SK-N-SH treated with all-trans-retinoic acid at 6 μM for 48 hours (cell line): Measurements from ENCODE around the gene ARHGAP29.
A peak's percentile ranks its signal among the peaks of the same experiment; 100 is the strongest.

Experiments
- ATAC-seq: fragments of 200-7000 bp; cut with Tn5 transposase; 3 replicates; pipeline ENCODE4 v1.9.1; 2020; ENCODE audit warnings: mild to moderate bottlenecking, moderate library complexity
- ARNTL ChIP-seq: fragments of 450-650 bp; formaldehyde crosslinking; IDR thresholded peaks from 2 replicates; pipeline ENCODE4 v1.5.0; 2020; ENCODE audit warnings: low read depth, mild to moderate bottlenecking, moderate library complexity, borderline replicate concordance
- BACH2 ChIP-seq: fragments of 250-450 bp; sonication (Bioruptor Pico); IDR thresholded peaks from 2 replicates; pipeline ENCODE4 v1.9.0; 2021; ENCODE audit warnings: mild to moderate bottlenecking, borderline replicate concordance
- CSDC2 ChIP-seq: fragments of 250-450 bp; sonication (Bioruptor Pico); IDR thresholded peaks from 2 replicates; pipeline ENCODE4 v1.5.0; 2020; ENCODE audit warnings: mild to moderate bottlenecking, moderate library complexity
- CSRNP3 ChIP-seq: fragments of 250-450 bp; sonication (Bioruptor Pico); IDR thresholded peaks from 2 replicates; pipeline ENCODE4 v1.5.1; 2021; ENCODE audit warnings: mild to moderate bottlenecking, moderate library complexity
- ESRRG ChIP-seq: fragments of 250-450 bp; sonication (Bioruptor Pico); IDR thresholded peaks from 2 replicates; pipeline ENCODE4 v1.6.1; 2021; ENCODE audit warnings: mild to moderate bottlenecking
- GLIS3 ChIP-seq: fragments of 250-450 bp; sonication (Bioruptor Pico); IDR thresholded peaks from 2 replicates; pipeline ENCODE4 v1.5.0; 2020; ENCODE audit warnings: mild to moderate bottlenecking, moderate library complexity
- ISL1 ChIP-seq: fragments of 250-450 bp; sonication (Bioruptor Pico); IDR thresholded peaks from 2 replicates; pipeline ENCODE4 v2.1.2; 2022; ENCODE audit warnings: mild to moderate bottlenecking, moderate library complexity
- PPARA ChIP-seq: fragments of 250-450 bp; sonication (Bioruptor Pico); IDR thresholded peaks from 2 replicates; pipeline ENCODE4 v1.5.0; 2020; ENCODE audit warnings: mild to moderate bottlenecking, borderline replicate concordance
- RARB ChIP-seq: fragments of 250-450 bp; sonication (Bioruptor Pico); IDR thresholded peaks from 2 replicates; pipeline ENCODE4 v1.8.0; 2021; ENCODE audit warnings: mild to moderate bottlenecking, moderate library complexity
- SNAI2 ChIP-seq: fragments of 250-450 bp; sonication (Bioruptor Pico); IDR thresholded peaks from 2 replicates; pipeline ENCODE4 v1.5.0; 2020; ENCODE audit warnings: mild to moderate bottlenecking, moderate library complexity
- TCF4 ChIP-seq: fragments of 250-450 bp; sonication (Bioruptor Pico); IDR thresholded peaks from 2 replicates; pipeline ENCODE4 v1.8.0; 2021; ENCODE audit warnings: mild to moderate bottlenecking, moderate library complexity, borderline replicate concordance
- TOX ChIP-seq: fragments of 250-450 bp; sonication (Bioruptor Pico); IDR thresholded peaks from 2 replicates; pipeline ENCODE4 v1.8.0; 2021; ENCODE audit warnings: mild to moderate bottlenecking, moderate library complexity, borderline replicate concordance
- ZC3H10 ChIP-seq: fragments of 250-450 bp; sonication (Bioruptor Pico); IDR thresholded peaks from 2 replicates; pipeline ENCODE4 v1.5.1; 2021; ENCODE audit warnings: mild to moderate bottlenecking, moderate library complexity
- ZFP3 ChIP-seq: fragments of 250-450 bp; sonication (Bioruptor Pico); IDR thresholded peaks from 2 replicates; pipeline ENCODE4 v1.5.0; 2020; ENCODE audit warnings: mild to moderate bottlenecking, moderate library complexity
- ZFP30 ChIP-seq: fragments of 450-650 bp; formaldehyde crosslinking; IDR thresholded peaks from 2 replicates; pipeline ENCODE4 v1.5.0; 2022; ENCODE audit warnings: mild to moderate bottlenecking, moderate library complexity
- ZNF565 ChIP-seq: fragments of 450-650 bp; formaldehyde crosslinking; conservative IDR thresholded peaks from 2 replicates; pipeline ENCODE4 v1.5.0; 2020; ENCODE audit warnings: low read depth, mild to moderate bottlenecking, moderate library complexity
- ZNF70 ChIP-seq: fragments of 450-650 bp; formaldehyde crosslinking; IDR thresholded peaks from 2 replicates; pipeline ENCODE4 v1.5.0; 2020; ENCODE audit warnings: mild to moderate bottlenecking, moderate library complexity
- ZNF8 ChIP-seq: fragments of 450-650 bp; formaldehyde crosslinking; IDR thresholded peaks from 2 replicates; pipeline ENCODE4 v1.5.0; 2020; ENCODE audit warnings: mild to moderate bottlenecking, moderate library complexity
- TF ChIP-seq, protein P1 (sequence below): fragments of 250-450 bp; sonication (Bioruptor Pico); IDR thresholded peaks from 2 replicates; pipeline ENCODE4 v1.8.0; 2021; ENCODE audit warnings: low read depth, mild to moderate bottlenecking, moderate library complexity, borderline replicate concordance
- TF ChIP-seq, protein P2 (sequence below): fragments of 250-450 bp; sonication (Bioruptor Pico); IDR thresholded peaks from 2 replicates; pipeline ENCODE4 v1.8.0; 2020; ENCODE audit warnings: mild to moderate bottlenecking, moderate library complexity, borderline replicate concordance

The ARHGAP29 gene

DNA sequence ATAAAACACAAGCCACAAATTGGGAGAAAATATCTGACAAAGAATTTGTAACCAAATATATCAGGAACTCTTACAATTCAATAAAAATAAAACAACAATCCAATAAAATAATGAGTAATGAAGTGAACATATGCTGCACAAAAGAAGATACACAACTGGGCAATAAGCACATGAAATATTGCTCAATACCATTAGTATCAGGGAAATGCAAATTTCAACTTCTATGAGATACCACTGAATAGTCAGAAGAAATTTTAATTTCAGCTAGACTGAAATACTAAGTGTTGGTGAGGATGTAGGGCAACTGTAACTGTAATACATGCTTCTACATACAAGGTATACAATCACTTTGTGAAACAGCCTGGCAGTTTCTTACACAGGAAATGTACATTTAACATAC, 7.4 kb upstream of the ARHGAP29 start:
- TF ChIP-seq GLIS3 (no peak), ZNF8 (CRISPR knock-in tag) (no peak), SNAI2 (CRISPR knock-in tag) (no peak), ZNF70 (CRISPR knock-in tag) (no peak), ARNTL (CRISPR knock-in tag) (no peak), PPARA (CRISPR knock-in tag) (no peak), CSDC2 (CRISPR knock-in tag) (no peak), ESRRG (CRISPR knock-in tag) (no peak), RARB (CRISPR knock-in tag) (no peak), ZNF565 (CRISPR knock-in tag) (no peak), TCF4 (CRISPR knock-in tag) (no peak), ZFP3 (CRISPR knock-in tag) (no peak), BACH2 (no peak), TOX (CRISPR knock-in tag) (no peak)
- TF ChIP-seq, protein P1, sequence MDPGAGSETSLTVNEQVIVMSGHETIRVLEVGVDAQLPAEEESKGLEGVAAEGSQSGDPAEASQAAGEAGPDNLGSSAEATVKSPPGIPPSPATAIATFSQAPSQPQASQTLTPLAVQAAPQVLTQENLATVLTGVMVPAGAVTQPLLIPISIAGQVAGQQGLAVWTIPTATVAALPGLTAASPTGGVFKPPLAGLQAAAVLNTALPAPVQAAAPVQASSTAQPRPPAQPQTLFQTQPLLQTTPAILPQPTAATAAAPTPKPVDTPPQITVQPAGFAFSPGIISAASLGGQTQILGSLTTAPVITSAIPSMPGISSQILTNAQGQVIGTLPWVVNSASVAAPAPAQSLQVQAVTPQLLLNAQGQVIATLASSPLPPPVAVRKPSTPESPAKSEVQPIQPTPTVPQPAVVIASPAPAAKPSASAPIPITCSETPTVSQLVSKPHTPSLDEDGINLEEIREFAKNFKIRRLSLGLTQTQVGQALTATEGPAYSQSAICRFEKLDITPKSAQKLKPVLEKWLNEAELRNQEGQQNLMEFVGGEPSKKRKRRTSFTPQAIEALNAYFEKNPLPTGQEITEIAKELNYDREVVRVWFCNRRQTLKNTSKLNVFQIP (CRISPR knock-in tag) = no peak
- no peak for ATAC-seq

GRCh38 chr1:94243665-94244064, 6.3 kb upstream of the ARHGAP29 start:
- no peak for ATAC-seq
- no peak for TF ChIP-seq SNAI2 (CRISPR knock-in tag)
- no peak for TF ChIP-seq GLIS3
- no peak for TF ChIP-seq CSDC2 (CRISPR knock-in tag)

DNA sequence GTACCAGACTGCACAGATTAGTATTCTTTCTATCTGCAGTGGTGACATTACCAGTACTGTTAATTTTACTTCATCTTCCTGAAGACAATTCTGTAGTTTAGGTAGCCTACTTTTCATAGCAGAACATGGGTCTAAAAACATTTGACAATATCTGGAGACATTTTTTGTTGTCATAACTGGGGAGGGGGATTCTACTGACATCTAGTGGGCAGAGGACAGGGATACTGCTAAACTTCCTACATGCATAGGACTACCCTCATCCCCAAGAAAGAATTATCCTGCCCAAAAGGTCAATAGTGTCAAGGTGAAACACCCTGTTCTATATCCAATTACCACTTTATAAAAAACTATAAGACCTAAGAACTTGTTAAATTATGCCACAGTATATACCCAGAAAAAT, 3.4 kb upstream of the ARHGAP29 start:
- no peak for TF ChIP-seq SNAI2 (CRISPR knock-in tag)
- TF ChIP-seq ZFP30 (CRISPR knock-in tag) = no peak
- TF ChIP-seq ZC3H10 = no peak
- ATAC-seq = no peak

- TF ChIP-seq SNAI2 (CRISPR knock-in tag) = no peak
- ATAC-seq = no peak
Observed at GRCh38 chr1:94239796-94240195, 2.4 kb upstream of the ARHGAP29 start.

GRCh38 chr1:94239051-94239450, 1.7 kb upstream of the ARHGAP29 start:
- no peak for ATAC-seq
- TF ChIP-seq PPARA (CRISPR knock-in tag) = no peak
- TF ChIP-seq RARB (CRISPR knock-in tag) = no peak
- TF ChIP-seq SNAI2 (CRISPR knock-in tag) = no peak
- TF ChIP-seq, protein P2, sequence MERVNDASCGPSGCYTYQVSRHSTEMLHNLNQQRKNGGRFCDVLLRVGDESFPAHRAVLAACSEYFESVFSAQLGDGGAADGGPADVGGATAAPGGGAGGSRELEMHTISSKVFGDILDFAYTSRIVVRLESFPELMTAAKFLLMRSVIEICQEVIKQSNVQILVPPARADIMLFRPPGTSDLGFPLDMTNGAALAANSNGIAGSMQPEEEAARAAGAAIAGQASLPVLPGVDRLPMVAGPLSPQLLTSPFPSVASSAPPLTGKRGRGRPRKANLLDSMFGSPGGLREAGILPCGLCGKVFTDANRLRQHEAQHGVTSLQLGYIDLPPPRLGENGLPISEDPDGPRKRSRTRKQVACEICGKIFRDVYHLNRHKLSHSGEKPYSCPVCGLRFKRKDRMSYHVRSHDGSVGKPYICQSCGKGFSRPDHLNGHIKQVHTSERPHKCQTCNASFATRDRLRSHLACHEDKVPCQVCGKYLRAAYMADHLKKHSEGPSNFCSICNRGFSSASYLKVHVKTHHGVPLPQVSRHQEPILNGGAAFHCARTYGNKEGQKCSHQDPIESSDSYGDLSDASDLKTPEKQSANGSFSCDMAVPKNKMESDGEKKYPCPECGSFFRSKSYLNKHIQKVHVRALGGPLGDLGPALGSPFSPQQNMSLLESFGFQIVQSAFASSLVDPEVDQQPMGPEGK (CRISPR knock-in tag) = no peak
- no peak for TF ChIP-seq ISL1 (CRISPR knock-in tag)
- TF ChIP-seq ZC3H10 = no peak
- TF ChIP-seq ARNTL (CRISPR knock-in tag) = no peak
- TF ChIP-seq GLIS3 = no peak
- TF ChIP-seq ZNF565 (CRISPR knock-in tag) = no peak
- TF ChIP-seq ZNF8 (CRISPR knock-in tag) = no peak
- TF ChIP-seq, protein P1 (CRISPR knock-in tag) = no peak
- no peak for TF ChIP-seq TCF4 (CRISPR knock-in tag)
- no peak for TF ChIP-seq ZFP30 (CRISPR knock-in tag)
- TF ChIP-seq, all 23 proteins: peak for 0

GRCh38 chr1:94236630-94237290, 624 bp downstream of the ARHGAP29 start:
- TF ChIP-seq ZNF70 (CRISPR knock-in tag) (no peak), BACH2 (no peak), ARNTL (CRISPR knock-in tag) (no peak), PPARA (CRISPR knock-in tag) (no peak), CSDC2 (CRISPR knock-in tag) (no peak), ZC3H10 (no peak), ZFP3 (CRISPR knock-in tag) (no peak), ESRRG (CRISPR knock-in tag) (no peak), CSRNP3 (CRISPR knock-in tag) (no peak), ZNF565 (CRISPR knock-in tag) (no peak), ZFP30 (CRISPR knock-in tag) (no peak), TOX (CRISPR knock-in tag) (no peak)
- TF ChIP-seq, protein P1 (CRISPR knock-in tag) = no peak
- peak; percentile 71 for ATAC-seq
